HCT116 (cell line): ENCODE results near the gene COX10. TPM values are rescaled to one million over a fixed set of nuclear protein-coding genes. Genes with fewer than 3 reads are reported as not detected.

Experiments used
- ATAC-seq: fragments of 200-7000 bp; cut with Tn5 transposase; 2 replicates; pipeline ENCODE4 v1.9.1; 2020; ENCODE audit warnings: mild to moderate bottlenecking, moderate library complexity
- BruUV-seq: library from RNA; stranded (reverse); fragments of 400-500 nt; replicated peaks from 2 replicates; lab custom pipeline; 2021; lab: Mats Ljungman, UMichigan
- CTCF ChIA-PET: fragments of 300-600 bp; sonication (Branson Sonifier 250); formaldehyde crosslinking; loops from one replicate; lab custom pipeline; 2021; ENCODE audit warnings: antibody characterized with exemption; lab: Charles Lee
- POLR2A ChIA-PET: fragments of 300-600, 350-600 bp; sonication (Branson Sonifier 250); formaldehyde crosslinking; loops from one replicate; lab custom pipeline; 2021; ENCODE audit warnings: antibody characterized with exemption; lab: Charles Lee
- RAD21 ChIA-PET, 2 experiments: fragments of 300-600 bp; sonication (Branson Sonifier 250); formaldehyde crosslinking; loops; one replicate each; lab custom pipeline; 2023; ENCODE audit warnings: low total read pairs in 2 of 2; ENCODE audit not compliant: uncharacterized antibody in 2 of 2, unreplicated experiment in 2 of 2, low non-redundant PET in 1 of 2; lab: Charles Lee
- DNase-seq: peaks from one replicate; pipeline ENCODE4 v3.0.0-alpha.2; 2010; ENCODE audit warnings: low read depth, low spot score
- H2AFZ ChIP-seq: fragments of 200-600 bp; shearing (Covaris generic), sonication (generic); 2 replicates; pipeline ENCODE4 v1.6.1; 2017; ENCODE audit warnings: low read depth, mixed run types, mixed read lengths, antibody characterized with exemption, low read length; ENCODE audit not compliant: poor library complexity, severe bottlenecking
- H3K27ac ChIP-seq: 2 replicates; pipeline ENCODE4 v1.5.1; 2012; ENCODE audit warnings: low read depth, low read length
- H3K27me3 ChIP-seq: fragments of 200-600 bp; sonication (generic); 2 replicates; pipeline ENCODE4 v1.6.1; 2016; ENCODE audit warnings: mixed run types, low read length, mixed read lengths; ENCODE audit not compliant: insufficient read depth
- H3K36me3 ChIP-seq, 2 experiments: fragments of 200-500 bp in 1 of 2; fragments of 200-600 bp in 1 of 2; sonication (Bioruptor generic) in 1 of 2; sonication (generic) in 1 of 2; 2 replicates each; pipeline versions ENCODE4 v1.5.1 to v1.6.1; 2014 to 2016; ENCODE audit warnings: low read length in 2 of 2, inconsistent platforms in 1 of 2, mixed read lengths in 1 of 2, mixed run types in 1 of 2; ENCODE audit not compliant: insufficient read depth in 2 of 2, control insufficient read depth in 1 of 2
- H3K4me1 ChIP-seq, 2 experiments: fragments of 200-600 bp in 1 of 2; sonication (generic) in 1 of 2; 2 replicates each; pipeline versions ENCODE4 v1.5.1 to v1.6.1; 2012 to 2017; ENCODE audit warnings: low read length in 2 of 2, inconsistent platforms in 1 of 2, mild to moderate bottlenecking in 1 of 2, mixed read lengths in 1 of 2, mixed run types in 1 of 2, moderate library complexity in 1 of 2; ENCODE audit not compliant: insufficient read depth in 2 of 2, control insufficient read depth in 1 of 2
- H3K4me2 ChIP-seq: fragments of 200-600 bp; sonication (generic); 2 replicates; pipeline ENCODE4 v1.6.1; 2017; ENCODE audit warnings: mixed run types, low read length, mixed read lengths
- H3K4me3 ChIP-seq, 2 experiments: fragments of 200-600 bp in 1 of 2; sonication (generic) in 1 of 2; replicated peaks in 1 of 2; 2 replicates each; pipeline ENCODE4 v1.5.1; 2011 to 2016; ENCODE audit warnings: low read length in 2 of 2, control low read depth in 1 of 2, low read depth in 1 of 2, mild to moderate bottlenecking in 1 of 2, mixed read lengths in 1 of 2, mixed run types in 1 of 2
- H3K79me2 ChIP-seq: fragments of 200-600 bp; sonication (generic); 2 replicates; pipeline ENCODE4 v1.6.1; 2017; ENCODE audit warnings: mild to moderate bottlenecking, mixed run types, low read length, moderate library complexity, mixed read lengths; ENCODE audit not compliant: insufficient read depth
- H3K9ac ChIP-seq: fragments of 200-600 bp; sonication (generic); 2 replicates; pipeline ENCODE4 v1.6.1; 2016; ENCODE audit warnings: low read length, mixed read lengths
- H3K9me2 ChIP-seq: fragments of 200-600 bp; sonication (generic), shearing (Covaris generic); 2 replicates; pipeline ENCODE4 v1.6.1; 2017; ENCODE audit warnings: mixed run types, mild to moderate bottlenecking, moderate library complexity; ENCODE audit not compliant: insufficient read depth
- H3K9me3 ChIP-seq, 2 experiments: fragments of 200-500 bp in 1 of 2; fragments of 200-600 bp in 1 of 2; sonication (Bioruptor generic) in 1 of 2; sonication (generic) in 1 of 2; 2 replicates each; pipeline ENCODE4 v1.6.1; 2014 to 2017; ENCODE audit warnings: low read length in 2 of 2, mixed read lengths in 2 of 2, inconsistent platforms in 1 of 2, low read depth in 1 of 2, mild to moderate bottlenecking in 1 of 2, mixed run types in 1 of 2, moderate library complexity in 1 of 2; ENCODE audit not compliant: control insufficient read depth in 1 of 2, insufficient read depth in 1 of 2
- H4K20me1 ChIP-seq: fragments of 200-600 bp; sonication (generic), shearing (Covaris generic); 2 replicates; pipeline ENCODE4 v1.6.1; 2017; ENCODE audit warnings: mixed run types, mild to moderate bottlenecking, moderate library complexity; ENCODE audit not compliant: insufficient read depth
- ELF1 ChIP-seq: IDR thresholded peaks from 2 replicates; pipeline ENCODE4 v1.6.1; 2012; ENCODE audit warnings: low read depth, borderline replicate concordance
- FOSL1 ChIP-seq: IDR thresholded peaks from 2 replicates; pipeline ENCODE4 v1.6.1; 2012; ENCODE audit warnings: low read depth
- POLR2AphosphoS5 ChIP-seq: IDR thresholded peaks from 2 replicates; pipeline ENCODE4 v1.6.1; 2011; ENCODE audit warnings: mild to moderate bottlenecking, low read depth, low read length, moderate library complexity
- RAD21 ChIP-seq: IDR thresholded peaks from 2 replicates; pipeline ENCODE4 v1.6.1; 2012; ENCODE audit warnings: low read depth, mild to moderate bottlenecking
- TCF7L2 ChIP-seq: IDR thresholded peaks from 2 replicates; pipeline ENCODE4 v1.7.0; 2011; ENCODE audit warnings: borderline replicate concordance, inconsistent platforms; ENCODE audit not compliant: insufficient read depth, insufficient read length; ENCODE audit errors: extremely low read depth
- intact Hi-C: fragments of 100-400 bp; cut with micrococcal nuclease; formaldehyde crosslinking; loops from 2 replicates; pipeline ENCODE4 v1.10.0; 2022
- total RNA-seq: library from RNA; stranded (reverse); gene quantifications from one replicate; pipeline ENCODE4 v1.2.1, GENCODE V29; 2021; ENCODE audit not compliant: unreplicated experiment
- TF ChIP-seq, protein P1 (sequence below): IDR thresholded peaks from 2 replicates; pipeline ENCODE4 v1.6.1; 2012; ENCODE audit warnings: low read depth

COX10 gene
- total RNA-seq, 1 experiment from 2014 or later = 22.4 TPM

DNA sequence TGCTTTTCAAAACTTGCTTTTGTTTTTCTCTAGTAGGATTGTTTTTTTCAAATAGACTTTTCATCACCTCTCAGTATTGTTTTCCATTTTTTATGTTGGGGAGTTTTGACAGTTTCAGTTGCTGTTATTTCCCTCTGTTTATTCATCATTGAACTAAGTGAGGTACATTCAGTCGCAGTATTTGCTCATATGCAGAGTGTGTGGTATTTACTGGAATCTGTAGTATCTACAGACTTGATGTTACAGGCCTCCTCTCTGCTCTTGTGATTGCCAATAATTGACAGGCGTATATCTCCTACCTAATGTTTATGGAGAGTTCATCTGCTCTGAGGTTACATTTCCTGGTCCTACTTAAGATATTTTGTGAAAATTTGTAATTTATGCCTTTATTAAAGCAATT, 49.6 kb downstream of the COX10 start:
- no peak for ATAC-seq
- Histone ChIP-seq H3K9me2 (no peaks in the 10 kb centered on the region), H3K4me3 (no peak overlapping the region), H3K9me3 (no peaks in the 10 kb centered on the region), H3K4me2 (no peak overlapping the region), H3K27ac (no peak overlapping the region), H3K4me1 (no peaks in the 10 kb centered on the region), H3K79me2 (peaks cover 55% of the 10 kb centered on the region), H3K9ac (no peak overlapping the region), H3K36me3 (no peaks in the 10 kb centered on the region), H3K27me3 (no peaks in the 10 kb centered on the region), H2AFZ (no peak overlapping the region), H4K20me1 (no peaks in the 10 kb centered on the region; the same call in 1 of the 2 replicates)
- POLR2A ChIA-PET = no interaction called here
- TF ChIP-seq TCF7L2 (no peak), RAD21 (no peak), POLR2AphosphoS5 (no peak), ELF1 (no peak)
- RAD21 ChIA-PET = no interaction called here
- no TSS peak for BruUV-seq
- intact Hi-C loops = no loop called here
- no peak for DNase-seq
- CTCF ChIA-PET = no interaction called here

DNA sequence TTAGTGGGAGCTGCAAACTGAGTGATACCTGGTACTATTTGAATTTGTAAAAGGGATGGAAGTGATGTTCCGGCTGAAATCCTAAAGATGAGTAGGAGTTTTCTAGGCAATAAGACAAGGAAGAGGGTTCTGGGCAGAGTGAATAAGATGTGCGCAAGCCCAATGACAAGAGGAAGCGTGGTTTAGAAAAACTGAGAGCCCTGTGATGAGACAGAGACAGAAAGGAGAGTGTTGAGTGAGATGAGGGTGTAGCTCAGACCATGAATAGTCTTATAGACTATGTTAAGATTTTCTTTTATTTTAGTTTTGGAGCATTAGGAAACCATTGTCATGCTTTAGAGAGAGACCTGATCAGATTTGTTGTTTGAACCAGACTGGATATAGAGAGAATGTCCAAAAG, 50.2 kb downstream of the COX10 start:
- DNase-seq (no peak), ATAC-seq (no peak)
- Histone ChIP-seq H3K4me1 (no peaks in the 10 kb centered on the region), H3K27ac (no peak overlapping the region), H2AFZ (no peak overlapping the region), H3K79me2 (peaks cover 52% of the 10 kb centered on the region), H3K9me3 (no peaks in the 10 kb centered on the region), H3K4me2 (no peak overlapping the region), H4K20me1 (peaks cover under 1% of the 10 kb centered on the region; the same call in 1 of the 2 replicates)
- no TSS peak for BruUV-seq
- ChIA-PET CTCF (no interaction called here), RAD21 (no interaction called here), POLR2A (no interaction called here)
- TF ChIP-seq, protein P1, sequence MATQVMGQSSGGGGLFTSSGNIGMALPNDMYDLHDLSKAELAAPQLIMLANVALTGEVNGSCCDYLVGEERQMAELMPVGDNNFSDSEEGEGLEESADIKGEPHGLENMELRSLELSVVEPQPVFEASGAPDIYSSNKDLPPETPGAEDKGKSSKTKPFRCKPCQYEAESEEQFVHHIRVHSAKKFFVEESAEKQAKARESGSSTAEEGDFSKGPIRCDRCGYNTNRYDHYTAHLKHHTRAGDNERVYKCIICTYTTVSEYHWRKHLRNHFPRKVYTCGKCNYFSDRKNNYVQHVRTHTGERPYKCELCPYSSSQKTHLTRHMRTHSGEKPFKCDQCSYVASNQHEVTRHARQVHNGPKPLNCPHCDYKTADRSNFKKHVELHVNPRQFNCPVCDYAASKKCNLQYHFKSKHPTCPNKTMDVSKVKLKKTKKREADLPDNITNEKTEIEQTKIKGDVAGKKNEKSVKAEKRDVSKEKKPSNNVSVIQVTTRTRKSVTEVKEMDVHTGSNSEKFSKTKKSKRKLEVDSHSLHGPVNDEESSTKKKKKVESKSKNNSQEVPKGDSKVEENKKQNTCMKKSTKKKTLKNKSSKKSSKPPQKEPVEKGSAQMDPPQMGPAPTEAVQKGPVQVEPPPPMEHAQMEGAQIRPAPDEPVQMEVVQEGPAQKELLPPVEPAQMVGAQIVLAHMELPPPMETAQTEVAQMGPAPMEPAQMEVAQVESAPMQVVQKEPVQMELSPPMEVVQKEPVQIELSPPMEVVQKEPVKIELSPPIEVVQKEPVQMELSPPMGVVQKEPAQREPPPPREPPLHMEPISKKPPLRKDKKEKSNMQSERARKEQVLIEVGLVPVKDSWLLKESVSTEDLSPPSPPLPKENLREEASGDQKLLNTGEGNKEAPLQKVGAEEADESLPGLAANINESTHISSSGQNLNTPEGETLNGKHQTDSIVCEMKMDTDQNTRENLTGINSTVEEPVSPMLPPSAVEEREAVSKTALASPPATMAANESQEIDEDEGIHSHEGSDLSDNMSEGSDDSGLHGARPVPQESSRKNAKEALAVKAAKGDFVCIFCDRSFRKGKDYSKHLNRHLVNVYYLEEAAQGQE = no peak
- no peak for TF ChIP-seq FOSL1
- TF ChIP-seq, all 23 proteins: peak for 0
- H3K9me2 ChIP-seq = no peaks in the 10 kb centered on the region
- H3K4me3 ChIP-seq = no peak overlapping the region
- no peaks in the 10 kb centered on the region for H3K36me3 ChIP-seq
- no peaks in the 10 kb centered on the region for H3K27me3 ChIP-seq
- intact Hi-C loops = no loop called here
- H3K9ac ChIP-seq = no peak overlapping the region
